ENCODE results near the gene TANGO6.

TANGO6 gene

GRCh38 chr16:68902003-68902968 is 59.0 kb downstream of the TANGO6 start:
- ChIA-PET POLR2A (interaction anchor here (0.5 kb wide), 1 partner anchor 424 kb away, joined by 4 read pairs; no protein-coding TSS in a partner anchor), CTCF (interaction anchor here (0.6 to 4.6 kb wide), 11 partner anchors 11 to 385 kb away, joined by 3 to 35 read pairs (median 4); no protein-coding TSS in a partner anchor)
- peak; percentile 40 for TF ChIP-seq CTCF (IDR thresholded peaks at IDR 0.05; ENCODE audit: control extremely low read depth, extremely low read depth, low read depth, missing control alignments)
- DNase-seq (ENCODE audit: extremely low spot score), result peak; percentile 29

- CTCF ChIA-PET, result interaction anchor here (0.6 to 4.6 kb wide), 8 partner anchors 11 to 220 kb away, joined by 3 to 35 read pairs (median 4); no protein-coding TSS in a partner anchor
- no peak for DNase-seq (ENCODE audit: extremely low spot score)
- POLR2A ChIA-PET, result interaction anchor here (0.7 kb wide), 1 partner anchor 15 kb away, joined by 6 read pairs; no protein-coding TSS in a partner anchor
- no peak for TF ChIP-seq CTCF (IDR thresholded peaks at IDR 0.05; ENCODE audit: control extremely low read depth, extremely low read depth, low read depth, missing control alignments)
These were observed 59.6 kb downstream of the TANGO6 start for GRCh38 chr16:68902969-68903345.

- TF ChIP-seq CTCF (IDR thresholded peaks at IDR 0.05; ENCODE audit: control extremely low read depth, extremely low read depth, low read depth, missing control alignments), result no peak
- POLR2A ChIA-PET, result interaction anchor here (0.6 kb wide), 1 partner anchor 1715 kb away, joined by 3 read pairs; no protein-coding TSS in a partner anchor
- DNase-seq (ENCODE audit: extremely low spot score), result no peak
- CTCF ChIA-PET, result no interaction called here
These were observed 64.0 kb downstream of the TANGO6 start for GRCh38 chr16:68907297-68907696.

GRCh38 chr16:68907781-68908181 is 64.5 kb downstream of the TANGO6 start:
- TF ChIP-seq CTCF (IDR thresholded peaks at IDR 0.05; ENCODE audit: control extremely low read depth, extremely low read depth, low read depth, missing control alignments), result no peak
- POLR2A ChIA-PET, result no interaction called here
- no peak for DNase-seq (ENCODE audit: extremely low spot score)
- CTCF ChIA-PET, result interaction anchor here (1.1 to 2.8 kb wide), 2 partner anchors 16 to 205 kb away, joined by 4 to 9 read pairs; no protein-coding TSS in a partner anchor

GRCh38 chr16:68909099-68909733 is 65.9 kb downstream of the TANGO6 start:
- CTCF ChIA-PET, result interaction anchor here (2.8 kb wide), 1 partner anchor 14 kb away, joined by 9 read pairs; no protein-coding TSS in a partner anchor
- POLR2A ChIA-PET, result no interaction called here
- no peak for DNase-seq (ENCODE audit: extremely low spot score)
- no peak for TF ChIP-seq CTCF (IDR thresholded peaks at IDR 0.05; ENCODE audit: control extremely low read depth, extremely low read depth, low read depth, missing control alignments)

GRCh38 chr16:68910051-68910450 is 66.7 kb downstream of the TANGO6 start:
- no peak for DNase-seq (ENCODE audit: extremely low spot score)
- TF ChIP-seq CTCF (IDR thresholded peaks at IDR 0.05; ENCODE audit: control extremely low read depth, extremely low read depth, low read depth, missing control alignments), result no peak
- ChIA-PET CTCF (interaction anchor here (2.8 kb wide), 1 partner anchor 13 kb away, joined by 9 read pairs; no protein-coding TSS in a partner anchor), POLR2A (no interaction called here)
